ENCODE results near the gene CTBP1. TPM values are rescaled to one million over a fixed set of nuclear protein-coding genes. Genes with fewer than 3 reads are reported as not detected.

Gene CTBP1
- total and polyA plus RNA-seq, 2 of the 8 experiments (the other 6 are each of a cell fraction or from before 2014, with no cell fraction given), result 128 to 185 TPM

- no peak for TF ChIP-seq SP2 (IDR thresholded peaks at IDR 0.05; ENCODE audit: low read length)
- no peak for TF ChIP-seq TEAD4 (IDR thresholded peaks at IDR 0.05; ENCODE audit: low read depth, low read length)
- no peak for TF ChIP-seq KDM4A (IDR thresholded peaks at IDR 0.05; ENCODE audit: low read depth, low read length, severe bottlenecking)
- TF ChIP-seq GABPA (IDR thresholded peaks at IDR 0.05; ENCODE audit: borderline replicate concordance, insufficient read depth, low read length), result no peak
- TF ChIP-seq JUN (IDR thresholded peaks at IDR 0.05; ENCODE audit: low read depth, low read length), result no peak
These were observed 52.3 kb downstream of the CTBP1 start (continued) for GRCh38 chr4:1196421-1197183.
